ENCODE results near the gene FFAR2.

GRCh38 chr19:35449359-35450043 lies 1.4 kb downstream of the FFAR2 start:
- TF ChIP-seq EZH2 (IDR thresholded peaks at IDR 0.05; ENCODE audit: low read length, unreplicated experiment) (no peak), CTCF (conservative IDR thresholded peaks at IDR 0.05; ENCODE audit: low read depth, low read length) (no peak), EZH2phosphoT487 (IDR thresholded peaks at IDR 0.05; ENCODE audit: borderline replicate concordance, low read length) (no peak)

Data from PC-3 (cell line).